ENCODE data around the gene TRIAP1.

Gene TRIAP1

GRCh38 chr12:120437735-120438494 lies 8.3 kb downstream of the TRIAP1 start, which contains the start of gene COX6A1:
Gene COX6A1 (plus strand): TSS chr12:120438113. CDS start chr12:120438127, 14 bp downstream.
- Mint-ChIP-seq H3K27me3 (no peaks in the 10 kb centered on the region), H3K9me3 (no peaks in the 10 kb centered on the region), H3K4me1 (peaks cover 28% of the 10 kb centered on the region), H3K4me3 (peak within 1 kb of the TSS; percentile 86), H3K36me3 (ENCODE audit: insufficient read depth) (peaks cover 19% of the 10 kb centered on the region), H3K27ac (ENCODE audit: low read depth) (peak within 1 kb of the TSS; percentile 84)
- peak; percentile 86 to 93 for DNase-seq (ENCODE audit: low spot score in 2 of 2)
- ATAC-seq (replicated peaks; ENCODE audit: extremely low read depth, poor library complexity, severe bottlenecking), result peak; percentile 95

DNA sequence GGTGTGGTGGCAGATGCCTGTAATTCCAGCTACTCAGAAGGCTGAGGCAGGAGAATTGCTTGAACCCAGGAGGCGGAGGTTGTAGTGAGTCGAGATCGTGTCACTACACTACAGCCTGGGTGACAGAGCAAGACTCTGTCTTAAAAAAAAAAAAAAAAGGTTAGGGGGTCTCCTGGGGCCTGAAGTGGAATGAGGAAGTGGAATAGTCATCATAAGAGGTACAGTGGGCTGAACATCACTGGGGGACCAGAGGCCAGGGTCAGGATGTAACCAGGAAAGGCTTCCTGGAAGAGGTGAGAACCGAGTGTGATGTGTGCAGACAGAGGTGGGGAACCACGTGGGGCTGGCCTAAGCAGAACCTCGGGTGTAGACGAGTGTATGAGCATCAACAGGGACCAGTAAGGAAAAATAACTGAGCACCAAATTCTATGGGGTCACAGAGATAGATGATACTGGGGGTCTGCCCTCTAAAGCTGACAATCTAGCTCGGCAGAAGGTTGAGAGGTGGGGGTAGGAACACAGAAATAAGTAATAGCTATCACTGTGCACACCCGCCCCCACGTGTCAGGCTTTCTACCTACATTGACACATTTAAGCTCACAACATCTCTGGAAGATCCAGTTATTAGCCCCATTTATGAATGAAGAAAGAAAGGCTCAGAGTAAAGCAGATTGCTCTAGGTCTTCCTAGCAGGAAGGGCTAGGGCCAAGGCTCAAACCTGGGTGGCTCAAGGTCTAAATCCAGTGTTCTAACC lies 13.2 kb downstream of the TRIAP1 start:
- Mint-ChIP-seq H3K27me3 (peaks cover 9% of the 10 kb centered on the region), H3K4me3 (no peak overlapping the region), H3K9me3 (no peaks in the 10 kb centered on the region), H3K36me3 (ENCODE audit: insufficient read depth) (peaks cover 4% of the 10 kb centered on the region), H3K4me1 (peaks cover 13% of the 10 kb centered on the region), H3K27ac (ENCODE audit: low read depth) (no peak overlapping the region)
- DNase-seq (ENCODE audit: low spot score in 2 of 2) (no peak), ATAC-seq (replicated peaks; ENCODE audit: extremely low read depth, poor library complexity, severe bottlenecking) (no peak)

DNA sequence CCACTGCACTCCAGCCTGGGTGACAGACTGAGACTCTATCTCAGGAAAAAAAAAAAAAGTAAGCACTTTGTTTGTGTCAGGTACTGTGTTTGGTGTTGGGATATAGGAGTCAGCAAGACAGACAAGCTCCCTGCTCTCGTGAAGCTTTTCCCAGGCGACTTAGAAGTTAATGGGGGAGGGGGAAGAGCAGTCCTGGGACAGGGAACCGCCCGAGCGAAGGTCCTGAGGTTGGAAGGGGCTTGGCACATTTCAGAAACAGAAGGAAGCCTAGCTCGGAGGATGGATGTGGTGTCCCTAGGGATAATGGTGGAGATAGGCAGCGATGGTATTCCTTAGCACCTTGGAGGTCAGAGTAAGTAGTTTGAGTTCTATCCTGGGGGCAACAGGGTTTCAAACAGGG lies 16.8 kb downstream of the TRIAP1 start:
- ATAC-seq (replicated peaks; ENCODE audit: extremely low read depth, poor library complexity, severe bottlenecking), result no peak
- Mint-ChIP-seq H3K4me1 (peaks cover 5% of the 10 kb centered on the region), H3K36me3 (ENCODE audit: insufficient read depth) (peaks cover 2% of the 10 kb centered on the region), H3K27ac (ENCODE audit: low read depth) (no peak overlapping the region), H3K27me3 (peaks cover 9% of the 10 kb centered on the region), H3K4me3 (no peak overlapping the region), H3K9me3 (no peaks in the 10 kb centered on the region)
- no peak for DNase-seq (ENCODE audit: low spot score in 2 of 2)

GRCh38 chr12:120428597-120429229 lies 17.5 kb downstream of the TRIAP1 start:
- no peak overlapping the region for H3K4me3 Mint-ChIP-seq
- DNase-seq (ENCODE audit: low spot score in 2 of 2), result no peak
- H3K27ac Mint-ChIP-seq (ENCODE audit: low read depth), result no peak overlapping the region
- H3K9me3 Mint-ChIP-seq, result no peaks in the 10 kb centered on the region
- ATAC-seq (replicated peaks; ENCODE audit: extremely low read depth, poor library complexity, severe bottlenecking), result no peak
- peaks cover 5% of the 10 kb centered on the region for H3K4me1 Mint-ChIP-seq
- H3K36me3 Mint-ChIP-seq (ENCODE audit: insufficient read depth), result peaks cover 2% of the 10 kb centered on the region
- H3K27me3 Mint-ChIP-seq, result peaks cover 9% of the 10 kb centered on the region

DNA sequence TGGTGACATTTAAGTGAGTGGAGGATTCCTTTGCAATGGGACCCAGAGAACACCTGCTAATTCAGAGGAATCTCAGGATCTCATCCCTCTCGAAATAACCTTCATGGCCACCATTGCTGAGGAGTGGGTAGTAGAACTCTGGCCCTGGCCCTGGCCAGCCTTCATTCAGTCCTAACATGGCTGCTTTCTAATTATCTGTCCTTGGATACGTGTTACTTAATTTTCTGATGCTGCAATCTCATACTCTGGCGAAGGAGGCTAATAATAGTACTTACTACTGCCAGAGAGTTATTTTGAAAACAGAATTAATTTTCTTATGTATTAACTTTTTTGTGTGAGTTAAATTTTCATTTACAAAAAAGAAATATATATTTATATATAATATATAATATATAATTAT lies 20.4 kb downstream of the TRIAP1 start:
- Mint-ChIP-seq H3K4me1 (peaks cover 5% of the 10 kb centered on the region), H3K4me3 (no peak overlapping the region), H3K27me3 (peaks cover 9% of the 10 kb centered on the region), H3K9me3 (no peaks in the 10 kb centered on the region), H3K36me3 (ENCODE audit: insufficient read depth) (peaks cover 2% of the 10 kb centered on the region), H3K27ac (ENCODE audit: low read depth) (no peak overlapping the region)
- ATAC-seq (replicated peaks; ENCODE audit: extremely low read depth, poor library complexity, severe bottlenecking) (no peak), DNase-seq (ENCODE audit: low spot score in 2 of 2) (no peak)

DNA sequence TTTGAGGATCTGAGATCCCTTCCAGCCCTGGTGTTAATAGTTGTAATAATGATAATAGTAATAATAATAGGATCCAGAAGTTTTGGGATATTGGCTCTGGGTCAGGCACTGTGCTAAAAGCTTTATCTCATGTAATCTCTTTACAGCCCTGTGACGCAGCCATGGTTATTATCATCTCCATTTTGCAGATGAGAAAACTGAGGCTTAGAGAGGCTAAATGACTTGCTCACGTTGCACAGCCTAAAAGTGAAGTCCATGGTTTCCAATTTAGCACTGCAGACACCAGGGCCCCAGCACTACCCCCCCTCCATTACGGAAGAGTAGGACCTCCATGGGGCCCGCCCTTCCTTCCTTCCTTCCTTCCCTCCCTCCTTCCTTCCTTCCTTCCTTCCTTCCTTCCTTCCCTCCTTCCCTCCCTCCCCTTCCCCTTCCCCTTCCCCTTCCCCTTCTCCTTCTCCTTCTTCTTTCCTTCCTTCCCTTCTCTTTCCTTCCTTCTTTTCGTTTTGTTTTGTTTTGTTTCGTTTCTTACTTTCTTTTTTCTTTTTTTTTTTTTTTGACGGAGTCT lies 23.2 kb downstream of the TRIAP1 start:
- Mint-ChIP-seq H3K4me1 (no peaks in the 10 kb centered on the region), H3K27me3 (peaks cover 5% of the 10 kb centered on the region), H3K4me3 (peak overlapping the region; percentile 15), H3K9me3 (no peaks in the 10 kb centered on the region), H3K36me3 (ENCODE audit: insufficient read depth) (peaks cover 2% of the 10 kb centered on the region), H3K27ac (ENCODE audit: low read depth) (no peak overlapping the region)
- ATAC-seq (replicated peaks; ENCODE audit: extremely low read depth, poor library complexity, severe bottlenecking) (no peak), DNase-seq (ENCODE audit: low spot score in 2 of 2) (no peak)

DNA sequence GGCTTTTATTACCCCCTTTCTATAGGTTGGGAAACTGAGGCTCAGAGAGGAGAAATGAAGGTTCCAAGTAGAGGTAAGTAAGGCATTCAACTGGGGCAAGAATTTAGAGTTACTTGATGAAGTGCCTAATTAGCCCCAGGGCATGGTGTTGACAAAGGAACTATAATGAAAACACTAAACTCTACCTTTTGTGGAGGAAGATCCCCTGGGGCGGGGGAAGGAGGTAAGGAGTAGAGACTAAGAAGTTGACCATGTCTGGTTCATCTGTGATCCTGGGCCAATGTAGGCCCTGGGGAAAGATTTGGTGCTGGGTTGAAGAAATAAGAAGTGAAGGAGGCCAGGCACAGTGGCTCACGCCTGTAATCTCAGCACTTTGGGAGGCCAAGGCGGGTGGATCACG lies 24.5 kb downstream of the TRIAP1 start:
- Mint-ChIP-seq H3K27ac (ENCODE audit: low read depth) (no peak overlapping the region), H3K4me3 (no peak overlapping the region), H3K4me1 (no peaks in the 10 kb centered on the region), H3K36me3 (ENCODE audit: insufficient read depth) (no peaks in the 10 kb centered on the region), H3K27me3 (peaks cover 15% of the 10 kb centered on the region), H3K9me3 (no peaks in the 10 kb centered on the region)
- DNase-seq (ENCODE audit: low spot score in 2 of 2) (no peak), ATAC-seq (replicated peaks; ENCODE audit: extremely low read depth, poor library complexity, severe bottlenecking) (no peak)

GRCh38 chr12:120417917-120418580 lies 28.1 kb downstream of the TRIAP1 start:
- DNase-seq (ENCODE audit: low spot score in 2 of 2) (no peak), ATAC-seq (replicated peaks; ENCODE audit: extremely low read depth, poor library complexity, severe bottlenecking) (no peak)
- peaks cover 15% of the 10 kb centered on the region for H3K27me3 Mint-ChIP-seq
- no peak overlapping the region for H3K27ac Mint-ChIP-seq (ENCODE audit: low read depth)
- no peaks in the 10 kb centered on the region for H3K36me3 Mint-ChIP-seq (ENCODE audit: insufficient read depth)
- H3K4me1 Mint-ChIP-seq, result no peaks in the 10 kb centered on the region
- no peaks in the 10 kb centered on the region for H3K9me3 Mint-ChIP-seq
- no peak overlapping the region for H3K4me3 Mint-ChIP-seq

DNA sequence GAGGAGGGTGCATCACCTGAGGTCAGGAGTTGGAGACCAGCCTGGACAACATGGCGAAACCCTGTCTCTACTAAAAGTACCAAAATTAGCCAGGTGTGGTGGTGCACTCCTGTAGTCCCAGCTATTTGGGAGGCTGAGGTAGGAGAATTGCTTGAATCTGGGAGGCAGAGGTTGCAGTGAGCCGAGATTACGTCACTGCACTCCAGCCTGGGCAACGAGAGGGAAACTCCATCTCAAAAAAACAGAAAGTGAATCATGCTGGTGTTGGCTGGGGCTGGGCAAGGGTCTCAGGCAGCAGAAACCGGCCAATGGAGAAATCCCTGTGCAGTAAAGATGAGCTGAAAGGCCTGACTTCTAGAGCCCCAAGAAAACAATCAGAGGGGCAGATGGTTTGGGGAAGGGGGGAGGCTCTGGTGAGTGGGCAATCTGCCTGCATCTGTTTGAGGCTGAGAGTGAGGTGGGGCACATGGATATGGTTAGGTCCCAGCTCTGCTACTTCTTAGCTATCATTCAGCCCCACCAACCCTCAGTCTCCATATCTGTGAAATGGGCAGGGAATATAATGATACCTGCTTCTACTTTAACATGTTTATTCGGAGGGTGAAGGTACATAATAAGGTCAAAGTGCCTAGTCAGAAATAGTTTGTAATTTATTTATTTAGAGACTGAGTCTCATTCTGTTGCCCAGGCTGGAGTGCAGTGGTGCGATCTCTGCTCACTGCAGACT lies 29.5 kb downstream of the TRIAP1 start:
- Mint-ChIP-seq H3K4me3 (no peak overlapping the region), H3K27ac (ENCODE audit: low read depth) (no peak overlapping the region), H3K36me3 (ENCODE audit: insufficient read depth) (no peaks in the 10 kb centered on the region), H3K4me1 (no peaks in the 10 kb centered on the region), H3K9me3 (no peaks in the 10 kb centered on the region), H3K27me3 (peaks cover 25% of the 10 kb centered on the region)
- ATAC-seq (replicated peaks; ENCODE audit: extremely low read depth, poor library complexity, severe bottlenecking) (no peak), DNase-seq (ENCODE audit: low spot score in 2 of 2) (no peak)

DNA sequence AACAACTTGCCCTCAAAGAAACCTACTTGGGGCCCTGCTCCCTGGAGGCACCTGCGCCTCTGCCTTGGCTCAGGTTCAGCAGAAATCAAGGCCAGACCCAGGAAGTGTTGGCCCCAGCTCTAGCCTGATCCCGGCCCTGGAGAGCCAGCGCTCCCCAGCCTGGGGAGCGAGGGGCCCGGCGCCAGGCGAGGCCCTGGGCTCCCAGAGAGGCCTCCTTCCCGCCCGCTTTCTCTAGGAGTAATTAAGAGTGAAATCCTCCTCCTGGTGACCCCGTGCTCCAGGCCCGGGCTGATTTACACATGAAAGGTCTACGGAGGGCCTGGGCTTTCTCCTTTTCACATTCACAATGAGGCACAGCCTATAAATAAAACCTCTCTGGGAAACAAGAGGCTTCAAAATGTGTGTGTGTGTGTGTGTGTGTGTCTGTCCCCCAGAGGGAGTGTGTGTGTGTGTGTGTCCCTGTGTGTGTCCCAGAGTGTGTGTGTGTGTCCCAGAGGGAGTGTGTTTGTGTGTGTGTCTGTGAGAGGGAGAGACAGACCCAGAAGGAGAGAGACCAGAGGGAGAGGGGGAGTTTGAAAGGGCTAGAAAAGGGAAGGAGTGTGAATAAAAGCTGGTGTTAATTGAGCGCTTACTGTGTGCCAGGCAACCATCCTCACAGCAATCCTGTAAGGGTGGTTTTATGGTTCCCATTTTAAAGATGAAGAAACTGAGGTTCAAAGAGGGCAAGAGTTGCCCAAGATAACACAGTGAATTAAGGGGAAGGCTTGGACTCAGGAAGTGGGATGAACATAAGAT lies 32.1 kb downstream of the TRIAP1 start:
- H3K27me3 Mint-ChIP-seq, result peaks cover 25% of the 10 kb centered on the region
- DNase-seq (ENCODE audit: low spot score in 2 of 2) (no peak), ATAC-seq (replicated peaks; ENCODE audit: extremely low read depth, poor library complexity, severe bottlenecking) (no peak)
- H3K36me3 Mint-ChIP-seq (ENCODE audit: insufficient read depth), result no peaks in the 10 kb centered on the region
- H3K4me1 Mint-ChIP-seq, result no peaks in the 10 kb centered on the region
- no peak overlapping the region for H3K4me3 Mint-ChIP-seq
- H3K27ac Mint-ChIP-seq (ENCODE audit: low read depth), result no peak overlapping the region
- H3K9me3 Mint-ChIP-seq, result no peaks in the 10 kb centered on the region

- Mint-ChIP-seq H3K36me3 (ENCODE audit: insufficient read depth) (no peaks in the 10 kb centered on the region), H3K4me1 (no peaks in the 10 kb centered on the region), H3K4me3 (no peak overlapping the region), H3K9me3 (no peaks in the 10 kb centered on the region), H3K27ac (ENCODE audit: low read depth) (no peak overlapping the region), H3K27me3 (peaks cover 14% of the 10 kb centered on the region)
- DNase-seq (ENCODE audit: low spot score in 2 of 2) (no peak), ATAC-seq (replicated peaks; ENCODE audit: extremely low read depth, poor library complexity, severe bottlenecking) (no peak)
These were observed 33.8 kb downstream of the TRIAP1 start for GRCh38 chr12:120412421-120412820.
